ENCODE data around the gene NSG2.

The NSG2 gene

DNA sequence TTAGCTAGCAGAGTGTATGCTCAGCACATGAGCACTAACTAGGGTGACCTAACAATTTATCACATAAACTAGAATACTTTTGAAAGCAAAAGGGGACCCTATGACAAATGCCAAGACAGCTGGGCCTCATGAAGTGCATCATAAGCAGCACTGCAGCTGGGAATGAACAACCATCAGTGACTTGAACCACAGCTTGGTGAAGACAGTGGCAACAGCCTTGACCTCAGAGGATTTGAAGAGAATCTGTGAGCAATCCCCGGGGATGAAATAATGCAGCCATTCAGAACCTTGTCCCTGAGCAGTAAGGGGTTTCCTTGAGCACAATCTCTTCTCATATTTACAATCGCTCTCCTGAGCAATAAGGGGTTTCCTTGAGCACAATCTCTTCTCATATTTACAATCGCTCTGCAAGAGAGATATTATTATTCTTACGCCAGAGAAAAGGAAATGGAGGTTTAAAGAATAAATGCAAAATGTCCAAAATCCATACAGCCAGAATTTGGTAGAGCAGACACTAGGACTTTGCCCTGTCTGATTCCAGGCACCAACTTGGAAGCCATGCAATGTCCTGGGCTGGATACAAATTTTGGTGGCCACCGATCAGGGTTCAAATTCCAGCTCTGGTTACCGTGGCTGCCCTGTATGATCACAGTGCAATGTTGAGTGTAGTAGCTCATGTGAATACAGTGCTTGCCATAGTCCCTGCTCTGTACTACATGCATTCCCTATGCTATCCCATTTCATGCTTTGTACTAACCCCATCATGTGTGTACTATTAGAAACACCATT lies 846 bp upstream of the NSG2 start:
- H3K9ac ChIP-seq (ENCODE audit: low read length): no peak overlapping the region
- H3K79me2 ChIP-seq (ENCODE audit: insufficient read depth, low read length): no peaks in the 10 kb centered on the region
- H4K20me1 ChIP-seq (ENCODE audit: insufficient read depth, low read length): no peaks in the 10 kb centered on the region
- no peaks in the 10 kb centered on the region for H3F3A ChIP-seq (ENCODE audit: insufficient read depth, low read length)
- TF ChIP-seq EZH2 (IDR thresholded peaks at IDR 0.05; ENCODE audit: borderline replicate concordance, low read length): no peak
- H3K4me3 ChIP-seq (ENCODE audit: low read depth, low read length, poor library complexity, severe bottlenecking): no peak overlapping the region
- no peaks in the 10 kb centered on the region for H3K9me2 ChIP-seq (ENCODE audit: low read depth, low read length)
- H3K4me2 ChIP-seq (ENCODE audit: low read length): no peak overlapping the region
- H3K4me1 ChIP-seq (ENCODE audit: insufficient read depth, low read length, severe bottlenecking): no peaks in the 10 kb centered on the region
- H3K27me3 ChIP-seq (ENCODE audit: insufficient read depth, low read length): no peaks in the 10 kb centered on the region
- H3K9me3 ChIP-seq (ENCODE audit: low read length): no peaks in the 10 kb centered on the region
- H3K27ac ChIP-seq (ENCODE audit: low read depth, low read length, poor library complexity, severe bottlenecking): no peak overlapping the region
- no peak overlapping the region for H2AFZ ChIP-seq (ENCODE audit: low read length)
- no peaks in the 10 kb centered on the region for H3K36me3 ChIP-seq (ENCODE audit: insufficient read depth, low read length)

DNA sequence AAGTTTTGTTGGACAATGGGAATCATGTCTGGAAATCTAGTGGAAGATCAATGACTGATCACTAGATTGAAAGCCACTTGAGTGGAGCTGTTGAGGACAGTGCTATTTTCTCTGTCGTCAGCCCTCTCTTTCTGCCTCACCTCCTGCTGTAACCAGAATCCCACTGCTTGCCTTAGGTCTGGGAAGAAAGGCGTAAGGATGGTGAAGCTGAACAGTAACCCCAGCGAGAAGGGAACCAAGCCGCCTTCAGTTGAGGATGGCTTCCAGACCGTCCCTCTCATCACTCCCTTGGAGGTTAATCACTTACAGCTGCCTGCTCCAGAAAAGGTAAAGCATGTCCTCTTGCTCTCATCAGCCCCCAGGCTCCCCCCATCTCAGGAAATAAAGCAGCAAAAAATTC lies 1.1 kb downstream of the NSG2 start:
- Histone ChIP-seq H3K9me2 (ENCODE audit: low read depth, low read length) (no peaks in the 10 kb centered on the region), H3K9ac (ENCODE audit: low read length) (no peak overlapping the region), H3K4me1 (ENCODE audit: insufficient read depth, low read length, severe bottlenecking) (no peaks in the 10 kb centered on the region), H3F3A (ENCODE audit: insufficient read depth, low read length) (no peaks in the 10 kb centered on the region), H3K9me3 (ENCODE audit: low read length) (no peaks in the 10 kb centered on the region), H3K27me3 (ENCODE audit: insufficient read depth, low read length) (no peaks in the 10 kb centered on the region), H2AFZ (ENCODE audit: low read length) (no peak overlapping the region), H3K4me2 (ENCODE audit: low read length) (no peak overlapping the region), H3K79me2 (ENCODE audit: insufficient read depth, low read length) (no peaks in the 10 kb centered on the region), H4K20me1 (ENCODE audit: insufficient read depth, low read length) (no peaks in the 10 kb centered on the region), H3K4me3 (ENCODE audit: low read depth, low read length, poor library complexity, severe bottlenecking) (no peak overlapping the region), H3K27ac (ENCODE audit: low read depth, low read length, poor library complexity, severe bottlenecking) (no peak overlapping the region), H3K36me3 (ENCODE audit: insufficient read depth, low read length) (no peaks in the 10 kb centered on the region)
- TF ChIP-seq, protein P1, sequence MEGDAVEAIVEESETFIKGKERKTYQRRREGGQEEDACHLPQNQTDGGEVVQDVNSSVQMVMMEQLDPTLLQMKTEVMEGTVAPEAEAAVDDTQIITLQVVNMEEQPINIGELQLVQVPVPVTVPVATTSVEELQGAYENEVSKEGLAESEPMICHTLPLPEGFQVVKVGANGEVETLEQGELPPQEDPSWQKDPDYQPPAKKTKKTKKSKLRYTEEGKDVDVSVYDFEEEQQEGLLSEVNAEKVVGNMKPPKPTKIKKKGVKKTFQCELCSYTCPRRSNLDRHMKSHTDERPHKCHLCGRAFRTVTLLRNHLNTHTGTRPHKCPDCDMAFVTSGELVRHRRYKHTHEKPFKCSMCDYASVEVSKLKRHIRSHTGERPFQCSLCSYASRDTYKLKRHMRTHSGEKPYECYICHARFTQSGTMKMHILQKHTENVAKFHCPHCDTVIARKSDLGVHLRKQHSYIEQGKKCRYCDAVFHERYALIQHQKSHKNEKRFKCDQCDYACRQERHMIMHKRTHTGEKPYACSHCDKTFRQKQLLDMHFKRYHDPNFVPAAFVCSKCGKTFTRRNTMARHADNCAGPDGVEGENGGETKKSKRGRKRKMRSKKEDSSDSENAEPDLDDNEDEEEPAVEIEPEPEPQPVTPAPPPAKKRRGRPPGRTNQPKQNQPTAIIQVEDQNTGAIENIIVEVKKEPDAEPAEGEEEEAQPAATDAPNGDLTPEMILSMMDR (IDR thresholded peaks at IDR 0.05; ENCODE audit: low read length): no peak
- no peak for TF ChIP-seq EZH2 (IDR thresholded peaks at IDR 0.05; ENCODE audit: borderline replicate concordance, low read length)

DNA sequence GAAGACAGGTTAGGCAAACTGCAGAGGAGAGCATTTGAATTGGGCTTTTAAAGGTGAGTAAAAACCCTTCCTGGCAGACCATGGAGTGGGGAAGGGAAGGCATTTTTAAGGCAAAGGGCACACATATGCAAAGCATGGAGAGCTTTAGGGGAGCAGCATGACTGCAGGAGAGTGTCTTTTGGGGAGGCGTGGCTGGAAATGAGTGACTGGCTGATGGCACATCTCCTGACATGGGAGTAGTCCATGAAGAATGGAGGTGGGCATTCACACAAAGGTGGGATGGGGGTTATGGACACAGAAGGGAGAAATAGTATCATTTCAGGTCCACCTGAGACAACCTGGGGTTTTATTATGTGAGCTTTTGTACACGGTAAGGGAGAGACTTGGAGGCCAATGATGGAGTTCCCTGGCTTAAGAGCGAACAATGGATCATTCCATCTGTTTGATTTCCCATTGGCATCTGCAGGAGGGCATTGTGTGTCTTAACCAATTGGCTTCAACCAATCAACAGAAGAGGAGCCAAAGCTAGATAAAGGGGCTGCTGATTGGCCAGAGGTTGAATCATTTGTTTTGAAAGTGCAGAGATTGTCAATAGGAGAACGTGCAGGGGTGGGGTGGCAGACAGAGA lies 2.1 kb downstream of the NSG2 start:
- Histone ChIP-seq H2AFZ (ENCODE audit: low read length) (no peak overlapping the region), H3K4me2 (ENCODE audit: low read length) (no peak overlapping the region), H3K27ac (ENCODE audit: low read depth, low read length, poor library complexity, severe bottlenecking) (no peak overlapping the region), H4K20me1 (ENCODE audit: insufficient read depth, low read length) (no peaks in the 10 kb centered on the region), H3K9me2 (ENCODE audit: low read depth, low read length) (no peaks in the 10 kb centered on the region), H3K27me3 (ENCODE audit: insufficient read depth, low read length) (no peaks in the 10 kb centered on the region), H3F3A (ENCODE audit: insufficient read depth, low read length) (no peaks in the 10 kb centered on the region), H3K9me3 (ENCODE audit: low read length) (no peaks in the 10 kb centered on the region), H3K4me3 (ENCODE audit: low read depth, low read length, poor library complexity, severe bottlenecking) (no peak overlapping the region), H3K4me1 (ENCODE audit: insufficient read depth, low read length, severe bottlenecking) (no peaks in the 10 kb centered on the region), H3K79me2 (ENCODE audit: insufficient read depth, low read length) (no peaks in the 10 kb centered on the region), H3K9ac (ENCODE audit: low read length) (no peak overlapping the region), H3K36me3 (ENCODE audit: insufficient read depth, low read length) (no peaks in the 10 kb centered on the region)
- TF ChIP-seq EZH2 (IDR thresholded peaks at IDR 0.05; ENCODE audit: borderline replicate concordance, low read length): no peak
- TF ChIP-seq, protein P1 (IDR thresholded peaks at IDR 0.05; ENCODE audit: low read length): no peak

All from OCI-LY1 (cell line).